Measurements from ENCODE around the gene DNM3.

DNM3 gene

DNA sequence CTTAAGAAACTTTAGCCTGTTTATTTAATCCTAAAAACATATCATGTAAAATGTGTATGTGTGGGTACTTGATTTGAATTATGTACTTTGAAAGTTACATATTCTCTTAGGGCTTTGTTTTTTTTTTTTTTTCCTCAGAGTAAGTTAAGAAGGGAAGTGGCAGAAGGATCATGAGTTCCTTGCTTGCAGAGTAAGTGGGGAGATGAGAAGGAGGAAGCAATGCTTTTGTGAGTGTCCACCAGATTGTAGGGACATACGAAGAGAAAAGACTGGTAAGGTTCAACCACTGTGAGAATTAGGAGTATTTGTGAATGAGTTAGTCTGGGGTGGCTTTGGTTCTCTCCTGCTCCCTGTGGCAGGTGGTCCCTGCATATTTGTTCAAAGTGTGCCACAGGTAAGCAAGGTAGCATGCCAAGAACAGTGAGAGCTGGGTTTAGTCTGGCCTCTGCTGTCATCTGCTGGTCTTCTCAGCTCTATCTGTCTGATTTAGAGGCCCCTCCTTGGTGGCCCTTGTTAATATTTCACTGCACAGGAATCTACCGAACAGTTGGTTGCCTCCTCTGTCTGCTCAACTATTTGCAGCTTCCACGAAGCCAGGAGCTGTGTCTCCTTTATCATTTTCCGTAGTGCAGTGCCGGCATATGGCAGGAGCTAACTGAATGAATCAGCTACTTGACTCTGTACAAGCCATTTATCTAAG, 9.5 kb downstream of the DNM3 start:
- Histone ChIP-seq H3K23ac (ENCODE audit: low read length in 2 of 2) (no peak overlapping the region), H3K79me1 (replicated peaks; ENCODE audit: low read length, poor library complexity, severe bottlenecking) (no peaks in the 10 kb centered on the region), H2BK15ac (ENCODE audit: low read depth, poor library complexity, severe bottlenecking) (no peak overlapping the region), H3K14ac (ENCODE audit: low read length in 2 of 2) (no peak overlapping the region), H3K36me3 (ENCODE audit: control insufficient read depth in 1 of 2, insufficient read depth in 2 of 2, low read depth in 1 of 2, low read length in 2 of 2) (no peaks in the 10 kb centered on the region), H4K8ac (ENCODE audit: low read length) (no peak overlapping the region), H2BK5ac (ENCODE audit: low read depth, low read length, poor library complexity, severe bottlenecking) (no peak overlapping the region), H4K91ac (ENCODE audit: low read length) (no peak overlapping the region), H3K4me1 (ENCODE audit: control insufficient read depth, insufficient read depth, low read depth, low read length) (peaks cover 7% of the 10 kb centered on the region), H2AFZ (ENCODE audit: low read depth, low read length) (no peak overlapping the region), H3K4ac (ENCODE audit: low read depth in 1 of 2, low read length in 2 of 2) (no peak overlapping the region), H3K27ac (ENCODE audit: low read length, poor library complexity, severe bottlenecking) (peak overlapping the region; percentile 69), H3K4me2 (ENCODE audit: low read length, poor library complexity, severe bottlenecking) (peak overlapping the region; percentile 24), H3K9me3 (ENCODE audit: control insufficient read depth, low read length) (no peaks in the 10 kb centered on the region), H2BK12ac (ENCODE audit: low read length in 2 of 2) (no peak overlapping the region), H3K9ac (ENCODE audit: low read length) (no peak overlapping the region), H3K4me3 (ENCODE audit: insufficient read depth in 1 of 2, low read depth in 1 of 2, low read length in 2 of 2) (no peak overlapping the region), H3K18ac (ENCODE audit: low read depth in 1 of 2, low read length in 2 of 2) (no peak overlapping the region), H2BK120ac (ENCODE audit: low read depth, low read length) (no peak overlapping the region), H3K27me3 (ENCODE audit: control insufficient read depth in 1 of 2, insufficient read depth in 1 of 2, low read length in 2 of 2) (no peaks in the 10 kb centered on the region), H2AK5ac (ENCODE audit: low read length, severe bottlenecking) (no peak overlapping the region)
- no peak for DNase-seq
- 80% methylated on average over 5 of the region's 5 CpGs for WGBS

DNA sequence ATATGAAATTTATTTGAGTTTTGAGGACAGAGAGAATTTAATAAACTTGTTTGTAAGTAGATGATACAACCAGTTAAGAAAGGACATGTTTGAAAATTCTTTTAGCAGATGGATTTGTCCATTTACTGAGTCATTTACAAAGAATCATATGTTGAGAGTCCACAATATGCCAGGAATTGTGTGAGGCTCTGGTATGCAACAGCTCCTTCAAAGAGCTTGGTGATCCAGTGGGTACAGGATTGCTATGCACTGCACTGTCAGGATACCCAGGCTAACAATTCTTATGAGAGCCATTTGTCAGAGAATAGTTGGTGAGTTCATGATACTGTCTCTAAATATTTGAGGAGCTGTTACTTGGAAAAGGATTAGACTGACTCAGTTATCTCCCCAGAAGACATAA, 11.0 kb downstream of the DNM3 start:
- Histone ChIP-seq H3K4me1 (ENCODE audit: control insufficient read depth, insufficient read depth, low read depth, low read length) (peaks cover 7% of the 10 kb centered on the region), H3K4me3 (ENCODE audit: insufficient read depth in 1 of 2, low read depth in 1 of 2, low read length in 2 of 2) (no peak overlapping the region)

DNA sequence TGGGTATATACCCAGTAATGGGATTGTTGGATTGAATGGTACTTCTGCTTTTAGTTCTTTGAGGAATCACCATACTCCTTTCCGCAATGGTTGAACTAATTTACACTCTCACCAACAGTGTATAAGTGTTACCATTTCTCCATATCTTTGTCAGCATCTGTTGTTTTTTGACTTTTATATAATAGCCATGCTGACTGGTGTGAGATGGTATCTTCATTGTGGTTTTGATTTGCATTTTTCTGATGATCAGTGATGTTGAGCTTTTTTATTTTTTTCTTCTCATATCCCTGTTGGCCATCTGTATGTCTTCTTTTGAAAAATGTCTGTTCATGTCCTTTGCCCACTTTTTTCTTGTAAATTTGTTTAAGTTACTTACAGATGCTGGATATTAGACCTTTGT, 14.1 kb downstream of the DNM3 start:
- Histone ChIP-seq H3K4me3 (ENCODE audit: insufficient read depth in 1 of 2, low read depth in 1 of 2, low read length in 2 of 2) (no peak overlapping the region), H2BK120ac (ENCODE audit: low read depth, low read length) (no peak overlapping the region), H3K4me2 (ENCODE audit: low read length, poor library complexity, severe bottlenecking) (no peak overlapping the region), H3K9ac (ENCODE audit: low read length) (no peak overlapping the region), H3K4ac (ENCODE audit: low read depth in 1 of 2, low read length in 2 of 2) (no peak overlapping the region), H4K91ac (ENCODE audit: low read length) (no peak overlapping the region), H3K27me3 (ENCODE audit: control insufficient read depth in 1 of 2, insufficient read depth in 1 of 2, low read length in 2 of 2) (no peaks in the 10 kb centered on the region), H3K14ac (ENCODE audit: low read length in 2 of 2) (no peak overlapping the region), H3K4me1 (ENCODE audit: control insufficient read depth, insufficient read depth, low read depth, low read length) (peaks cover 7% of the 10 kb centered on the region), H2AFZ (ENCODE audit: low read depth, low read length) (no peak overlapping the region), H3K9me3 (ENCODE audit: control insufficient read depth, low read length) (peaks cover 6% of the 10 kb centered on the region), H3K23ac (ENCODE audit: low read length in 2 of 2) (no peak overlapping the region), H2AK5ac (ENCODE audit: low read length, severe bottlenecking) (no peak overlapping the region), H4K8ac (ENCODE audit: low read length) (no peak overlapping the region), H2BK5ac (ENCODE audit: low read depth, low read length, poor library complexity, severe bottlenecking) (no peak overlapping the region), H3K27ac (ENCODE audit: low read length, poor library complexity, severe bottlenecking) (no peak overlapping the region), H3K79me1 (replicated peaks; ENCODE audit: low read length, poor library complexity, severe bottlenecking) (no peaks in the 10 kb centered on the region), H3K18ac (ENCODE audit: low read depth in 1 of 2, low read length in 2 of 2) (no peak overlapping the region), H2BK15ac (ENCODE audit: low read depth, poor library complexity, severe bottlenecking) (no peak overlapping the region), H3K36me3 (ENCODE audit: control insufficient read depth in 1 of 2, insufficient read depth in 2 of 2, low read depth in 1 of 2, low read length in 2 of 2) (no peaks in the 10 kb centered on the region), H2BK12ac (ENCODE audit: low read length in 2 of 2) (no peak overlapping the region)
- WGBS = no CpG with 5 or more reads among the region's 1 CpG
- DNase-seq = no peak

More for the DNA sequence above, 11.0 kb downstream of the DNM3 start:
- no peak overlapping the region for H2BK15ac ChIP-seq (ENCODE audit: low read depth, poor library complexity, severe bottlenecking)
- no peak overlapping the region for H3K4ac ChIP-seq (ENCODE audit: low read depth in 1 of 2, low read length in 2 of 2)
- H3K79me1 ChIP-seq (replicated peaks; ENCODE audit: low read length, poor library complexity, severe bottlenecking) = no peaks in the 10 kb centered on the region
- no peaks in the 10 kb centered on the region for H3K9me3 ChIP-seq (ENCODE audit: control insufficient read depth, low read length)
- no peaks in the 10 kb centered on the region for H3K36me3 ChIP-seq (ENCODE audit: control insufficient read depth in 1 of 2, insufficient read depth in 2 of 2, low read depth in 1 of 2, low read length in 2 of 2)
- no peak overlapping the region for H2BK120ac ChIP-seq (ENCODE audit: low read depth, low read length)
- DNase-seq = no peak
- H3K9ac ChIP-seq (ENCODE audit: low read length) = no peak overlapping the region
- no peak overlapping the region for H2BK5ac ChIP-seq (ENCODE audit: low read depth, low read length, poor library complexity, severe bottlenecking)
- no peak overlapping the region for H3K23ac ChIP-seq (ENCODE audit: low read length in 2 of 2)
- H2AK5ac ChIP-seq (ENCODE audit: low read length, severe bottlenecking) = no peak overlapping the region
- no peak overlapping the region for H2BK12ac ChIP-seq (ENCODE audit: low read length in 2 of 2)
- H4K91ac ChIP-seq (ENCODE audit: low read length) = no peak overlapping the region
- H3K14ac ChIP-seq (ENCODE audit: low read length in 2 of 2) = no peak overlapping the region
- no peak overlapping the region for H3K4me2 ChIP-seq (ENCODE audit: low read length, poor library complexity, severe bottlenecking)
- no peaks in the 10 kb centered on the region for H3K27me3 ChIP-seq (ENCODE audit: control insufficient read depth in 1 of 2, insufficient read depth in 1 of 2, low read length in 2 of 2)
- H3K27ac ChIP-seq (ENCODE audit: low read length, poor library complexity, severe bottlenecking) = peak overlapping the region; percentile 59
- no peak overlapping the region for H3K18ac ChIP-seq (ENCODE audit: low read depth in 1 of 2, low read length in 2 of 2)
- H2AFZ ChIP-seq (ENCODE audit: low read depth, low read length) = no peak overlapping the region
- no peak overlapping the region for H4K8ac ChIP-seq (ENCODE audit: low read length)

DNA sequence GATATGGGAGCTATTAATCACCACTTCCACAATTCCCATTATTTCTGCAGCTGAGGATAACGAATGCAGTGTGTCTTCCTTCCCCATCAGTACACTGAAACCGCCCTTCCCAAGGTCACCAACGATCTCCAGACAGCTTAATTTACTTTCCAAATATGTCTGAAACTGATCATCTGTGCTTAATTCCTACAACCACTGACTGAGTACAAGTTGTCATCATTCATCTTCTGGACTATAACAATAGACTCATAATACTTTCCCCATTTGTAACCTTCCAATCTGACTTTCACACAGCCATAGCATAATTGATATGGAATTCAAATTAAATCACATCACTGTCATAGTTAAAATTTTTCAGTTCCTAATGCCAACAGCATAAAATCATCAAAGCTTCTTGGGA, 17.4 kb downstream of the DNM3 start:
- H3K4me1 ChIP-seq (ENCODE audit: control insufficient read depth, insufficient read depth, low read depth, low read length) = no peaks in the 10 kb centered on the region
- no peak overlapping the region for H2BK15ac ChIP-seq (ENCODE audit: low read depth, poor library complexity, severe bottlenecking)
- no peak overlapping the region for H2BK12ac ChIP-seq (ENCODE audit: low read length in 2 of 2)
- H3K4me2 ChIP-seq (ENCODE audit: low read length, poor library complexity, severe bottlenecking) = no peak overlapping the region
- H2BK5ac ChIP-seq (ENCODE audit: low read depth, low read length, poor library complexity, severe bottlenecking) = no peak overlapping the region
- H2AFZ ChIP-seq (ENCODE audit: low read depth, low read length) = no peak overlapping the region
- H4K8ac ChIP-seq (ENCODE audit: low read length) = no peak overlapping the region
- no peak for DNase-seq
- peaks cover 6% of the 10 kb centered on the region for H3K9me3 ChIP-seq (ENCODE audit: control insufficient read depth, low read length)
- no peak overlapping the region for H3K18ac ChIP-seq (ENCODE audit: low read depth in 1 of 2, low read length in 2 of 2)
- no peaks in the 10 kb centered on the region for H3K27me3 ChIP-seq (ENCODE audit: control insufficient read depth in 1 of 2, insufficient read depth in 1 of 2, low read length in 2 of 2)
- H2BK120ac ChIP-seq (ENCODE audit: low read depth, low read length) = no peak overlapping the region
- H3K27ac ChIP-seq (ENCODE audit: low read length, poor library complexity, severe bottlenecking) = no peak overlapping the region
- no peak overlapping the region for H2AK5ac ChIP-seq (ENCODE audit: low read length, severe bottlenecking)
- no peak overlapping the region for H3K4ac ChIP-seq (ENCODE audit: low read depth in 1 of 2, low read length in 2 of 2)
- WGBS = 84% methylated on average over 3 of the region's 3 CpGs
- H3K9ac ChIP-seq (ENCODE audit: low read length) = no peak overlapping the region
- H3K79me1 ChIP-seq (replicated peaks; ENCODE audit: low read length, poor library complexity, severe bottlenecking) = no peaks in the 10 kb centered on the region
- H3K36me3 ChIP-seq (ENCODE audit: control insufficient read depth in 1 of 2, insufficient read depth in 2 of 2, low read depth in 1 of 2, low read length in 2 of 2) = no peaks in the 10 kb centered on the region
- H4K91ac ChIP-seq (ENCODE audit: low read length) = no peak overlapping the region
- no peak overlapping the region for H3K23ac ChIP-seq (ENCODE audit: low read length in 2 of 2)
- no peak overlapping the region for H3K14ac ChIP-seq (ENCODE audit: low read length in 2 of 2)
- H3K4me3 ChIP-seq (ENCODE audit: insufficient read depth in 1 of 2, low read depth in 1 of 2, low read length in 2 of 2) = no peak overlapping the region
